ENCODE data around the gene CAMK4.

CAMK4 gene

DNA sequence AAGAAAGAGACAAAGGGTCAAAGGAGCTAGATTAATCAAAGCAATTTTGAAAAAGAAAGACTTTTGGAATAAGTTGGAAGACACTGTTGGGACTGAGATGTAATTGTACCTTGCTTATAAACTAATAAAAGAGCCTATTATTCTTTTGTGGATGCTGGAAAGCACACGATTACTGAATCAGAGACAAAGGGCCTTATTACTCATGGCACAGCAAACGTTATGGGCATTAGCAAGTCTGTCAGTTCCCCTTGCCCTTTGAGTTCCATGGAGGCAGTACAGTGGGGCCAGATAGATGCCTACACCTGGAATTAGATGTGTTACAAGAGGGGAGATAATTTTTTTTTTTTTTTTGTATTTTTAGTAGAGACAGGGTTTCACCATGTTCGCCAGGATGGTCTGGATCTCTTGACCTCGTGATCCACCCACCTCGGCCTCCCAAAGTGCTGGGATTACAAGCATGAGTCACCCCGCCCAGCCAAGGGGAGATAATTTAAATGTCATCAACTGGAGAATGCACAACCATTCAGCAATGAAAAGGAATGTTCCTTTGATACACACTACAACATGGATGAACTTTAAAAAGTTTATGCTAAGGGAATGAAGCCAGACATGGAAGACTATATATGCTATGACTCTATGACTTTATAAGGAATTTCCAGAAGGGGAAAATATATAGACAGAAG, 159.2 kb downstream of the CAMK4 start:
- TF ChIP-seq, protein P1, sequence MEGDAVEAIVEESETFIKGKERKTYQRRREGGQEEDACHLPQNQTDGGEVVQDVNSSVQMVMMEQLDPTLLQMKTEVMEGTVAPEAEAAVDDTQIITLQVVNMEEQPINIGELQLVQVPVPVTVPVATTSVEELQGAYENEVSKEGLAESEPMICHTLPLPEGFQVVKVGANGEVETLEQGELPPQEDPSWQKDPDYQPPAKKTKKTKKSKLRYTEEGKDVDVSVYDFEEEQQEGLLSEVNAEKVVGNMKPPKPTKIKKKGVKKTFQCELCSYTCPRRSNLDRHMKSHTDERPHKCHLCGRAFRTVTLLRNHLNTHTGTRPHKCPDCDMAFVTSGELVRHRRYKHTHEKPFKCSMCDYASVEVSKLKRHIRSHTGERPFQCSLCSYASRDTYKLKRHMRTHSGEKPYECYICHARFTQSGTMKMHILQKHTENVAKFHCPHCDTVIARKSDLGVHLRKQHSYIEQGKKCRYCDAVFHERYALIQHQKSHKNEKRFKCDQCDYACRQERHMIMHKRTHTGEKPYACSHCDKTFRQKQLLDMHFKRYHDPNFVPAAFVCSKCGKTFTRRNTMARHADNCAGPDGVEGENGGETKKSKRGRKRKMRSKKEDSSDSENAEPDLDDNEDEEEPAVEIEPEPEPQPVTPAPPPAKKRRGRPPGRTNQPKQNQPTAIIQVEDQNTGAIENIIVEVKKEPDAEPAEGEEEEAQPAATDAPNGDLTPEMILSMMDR (IDR thresholded peaks at IDR 0.05; ENCODE audit: low read depth, low read length): no peak
- no peak overlapping the region for H3K4me3 ChIP-seq (replicated peaks in 1 of 2; ENCODE audit: low read depth in 2 of 2, low read length in 2 of 2)
- DNase-seq (ENCODE audit: low read depth in 2 of 2): peak in 1 of 2 donors; percentile 27

DNA sequence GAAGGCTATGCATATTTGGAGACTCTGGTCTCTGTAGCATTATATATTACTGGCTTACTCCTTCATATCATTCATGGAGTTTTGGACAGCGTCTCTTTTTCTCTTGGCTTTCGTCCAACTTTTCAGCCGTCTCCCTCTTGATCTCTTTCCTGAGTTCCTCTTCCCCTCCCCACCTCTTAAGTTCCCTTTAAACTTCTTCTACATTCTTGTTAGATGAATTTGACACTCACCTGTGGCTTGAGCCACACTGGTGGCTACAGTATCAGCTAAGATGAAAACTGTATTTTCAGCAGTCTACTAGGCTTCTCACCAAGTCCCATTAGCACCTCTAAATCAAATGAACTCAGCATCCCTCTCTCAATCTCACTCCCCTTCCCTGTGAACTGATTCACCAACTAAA, 160.0 kb downstream of the CAMK4 start:
- TF ChIP-seq, protein P1 (IDR thresholded peaks at IDR 0.05; ENCODE audit: low read depth, low read length): no peak
- H3K4me3 ChIP-seq (replicated peaks in 1 of 2; ENCODE audit: low read depth in 2 of 2, low read length in 2 of 2): no peak overlapping the region
- DNase-seq (ENCODE audit: low read depth in 2 of 2): peak; percentile 31 to 35

DNA sequence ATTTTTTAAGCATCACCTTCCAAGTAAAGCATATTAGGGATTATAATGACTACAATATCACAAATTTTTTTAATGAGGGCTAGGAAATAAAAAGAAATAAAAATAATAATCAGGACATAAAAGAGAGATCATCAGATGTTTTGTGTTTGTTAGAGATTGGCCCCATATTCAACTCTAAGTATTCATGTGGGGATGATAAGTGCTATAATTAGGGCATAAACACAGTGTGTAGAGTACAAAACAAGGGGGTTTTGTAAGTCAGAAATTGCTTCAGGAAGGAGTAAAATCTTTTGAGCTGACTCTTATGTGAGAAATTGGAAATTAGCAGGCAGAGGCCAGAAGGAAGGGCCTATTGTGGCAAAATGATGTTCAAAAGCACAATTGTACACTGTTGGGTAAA, 160.9 kb downstream of the CAMK4 start:
- no peak for DNase-seq (ENCODE audit: low read depth in 2 of 2)
- TF ChIP-seq, protein P1 (IDR thresholded peaks at IDR 0.05; ENCODE audit: low read depth, low read length): no peak
- no peak overlapping the region for H3K4me3 ChIP-seq (replicated peaks in 1 of 2; ENCODE audit: low read depth in 2 of 2, low read length in 2 of 2)

DNA sequence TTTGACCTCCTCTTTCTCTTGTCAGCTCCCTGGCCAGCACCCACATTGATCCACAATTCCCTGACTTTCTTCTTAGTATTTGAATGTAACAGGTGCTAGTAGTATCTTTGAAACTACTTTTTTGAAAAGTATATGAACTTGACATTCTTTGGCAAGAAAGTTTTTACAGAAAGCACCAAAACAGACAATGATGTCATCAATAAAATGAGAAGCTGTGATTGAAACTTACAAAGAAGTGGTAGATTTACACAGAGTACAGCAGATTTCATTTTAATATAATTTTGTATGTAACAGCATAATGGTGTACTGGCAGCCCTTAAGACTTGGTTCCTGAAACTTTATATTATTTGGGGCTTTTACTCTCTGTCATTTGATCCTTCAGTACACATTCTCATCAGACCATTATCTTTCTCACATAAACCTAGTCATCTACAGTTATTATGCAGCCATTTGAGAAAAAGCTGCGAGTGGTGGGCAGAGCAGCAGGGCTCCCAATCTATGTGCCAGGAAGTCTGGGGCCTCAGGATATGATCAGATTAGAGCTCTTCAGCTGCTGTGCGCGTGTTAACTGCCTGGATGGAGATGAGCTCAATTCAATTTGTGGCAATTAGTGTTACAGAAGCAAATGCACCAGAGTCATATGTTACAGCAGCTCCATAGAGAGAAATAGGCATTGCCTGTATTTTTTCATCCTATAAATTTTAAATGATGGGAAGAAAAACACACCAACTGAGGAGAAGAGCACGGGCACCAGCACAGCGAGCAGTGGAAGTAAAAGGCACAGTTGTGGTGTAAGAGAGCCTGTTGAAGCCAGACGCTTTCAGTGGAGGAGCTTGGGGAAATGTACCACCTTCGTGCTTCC, 162.0 kb downstream of the CAMK4 start:
- TF ChIP-seq, protein P1 (IDR thresholded peaks at IDR 0.05; ENCODE audit: low read depth, low read length): no peak
- DNase-seq (ENCODE audit: low read depth in 2 of 2): no peak
- H3K4me3 ChIP-seq (replicated peaks in 1 of 2; ENCODE audit: low read depth in 2 of 2, low read length in 2 of 2): no peak overlapping the region

DNA sequence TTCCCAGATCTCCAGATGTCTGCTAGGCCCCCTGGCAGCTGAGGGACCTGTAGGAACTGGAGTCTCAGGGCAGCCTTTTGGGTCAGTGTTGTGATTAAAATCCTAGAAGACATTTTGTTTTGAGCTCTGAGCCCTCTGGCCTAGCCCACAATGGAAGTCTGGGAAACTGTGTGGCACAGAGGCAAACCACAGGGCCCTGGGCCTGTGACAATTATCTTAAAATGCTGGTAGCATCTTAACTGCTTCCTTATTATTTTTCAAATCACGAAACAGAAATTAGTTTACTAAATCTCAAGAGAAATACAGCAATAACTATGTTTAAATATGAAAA, 162.6 kb downstream of the CAMK4 start:
- no peak for DNase-seq (ENCODE audit: low read depth in 2 of 2)
- TF ChIP-seq, protein P1 (IDR thresholded peaks at IDR 0.05; ENCODE audit: low read depth, low read length): no peak
- no peak overlapping the region for H3K4me3 ChIP-seq (replicated peaks in 1 of 2; ENCODE audit: low read depth in 2 of 2, low read length in 2 of 2)

DNA sequence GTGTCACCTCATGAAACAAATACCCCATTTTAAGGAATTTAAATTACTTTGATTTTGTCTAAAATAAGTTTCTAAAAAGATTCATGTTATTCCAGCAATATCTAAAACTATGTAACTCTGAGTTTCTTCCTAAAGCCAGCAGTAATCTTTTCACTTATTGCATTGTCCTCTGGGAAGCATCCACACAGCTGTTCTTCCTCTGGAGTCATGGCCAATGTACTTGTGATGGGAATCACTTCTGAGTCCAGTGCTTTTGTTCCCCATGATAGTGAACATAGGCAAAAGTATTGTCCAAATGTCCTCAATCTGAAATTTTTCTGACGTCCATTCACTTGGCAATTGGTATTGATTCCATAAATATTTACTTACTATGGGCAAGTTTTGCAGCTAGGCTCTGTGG, 163.2 kb downstream of the CAMK4 start:
- no peak for DNase-seq (ENCODE audit: low read depth in 2 of 2)
- no peak overlapping the region for H3K4me3 ChIP-seq (replicated peaks in 1 of 2; ENCODE audit: low read depth in 2 of 2, low read length in 2 of 2)
- TF ChIP-seq, protein P1 (IDR thresholded peaks at IDR 0.05; ENCODE audit: low read depth, low read length): no peak
